IPS-15b (cell line): ENCODE measurements around the gene GAN.

Experiments
- H3K27me3 ChIP-seq: one replicate; pipeline ENCODE4 v1.6.1; 2013; ENCODE audit warnings: low read length; ENCODE audit not compliant: control insufficient read depth, insufficient read depth
- H3K36me3 ChIP-seq: one replicate; pipeline ENCODE4 v1.6.1; 2013; ENCODE audit warnings: low read length; ENCODE audit not compliant: control insufficient read depth, insufficient read depth
- H3K4me1 ChIP-seq: one replicate; pipeline ENCODE4 v1.6.1; 2013; ENCODE audit warnings: mild to moderate bottlenecking, low read length; ENCODE audit not compliant: control insufficient read depth, insufficient read depth
- H3K4me3 ChIP-seq: one replicate; pipeline ENCODE4 v1.5.1; 2013; ENCODE audit warnings: low read depth, low read length
- H3K9ac ChIP-seq: one replicate; pipeline ENCODE4 v1.6.1; 2013; ENCODE audit warnings: low read depth, mild to moderate bottlenecking, low read length
- H3K9me3 ChIP-seq: one replicate; pipeline ENCODE4 v1.6.1; 2013; ENCODE audit warnings: mild to moderate bottlenecking, low read length; ENCODE audit not compliant: control insufficient read depth, insufficient read depth

Gene GAN

GRCh38 chr16:81366316-81366932 lies 51.7 kb downstream of the GAN start:
- Histone ChIP-seq H3K27me3 (no peaks in the 10 kb centered on the region), H3K4me1 (no peaks in the 10 kb centered on the region), H3K36me3 (peaks cover 9% of the 10 kb centered on the region), H3K9me3 (no peaks in the 10 kb centered on the region), H3K4me3 (no peak overlapping the region), H3K9ac (no peak overlapping the region)

- H3K9me3 ChIP-seq = no peaks in the 10 kb centered on the region
- H3K36me3 ChIP-seq = peaks cover 9% of the 10 kb centered on the region
- H3K4me1 ChIP-seq = no peaks in the 10 kb centered on the region
- H3K4me3 ChIP-seq = no peak overlapping the region
- H3K27me3 ChIP-seq = no peaks in the 10 kb centered on the region
- H3K9ac ChIP-seq = no peak overlapping the region
Observed at GRCh38 chr16:81367821-81368220, 53.1 kb downstream of the GAN start.

GRCh38 chr16:81369888-81370504 lies 55.2 kb downstream of the GAN start:
- Histone ChIP-seq H3K27me3 (no peaks in the 10 kb centered on the region), H3K9me3 (no peaks in the 10 kb centered on the region), H3K4me3 (no peak overlapping the region), H3K9ac (no peak overlapping the region), H3K4me1 (no peaks in the 10 kb centered on the region), H3K36me3 (peaks cover 2% of the 10 kb centered on the region)

- Histone ChIP-seq H3K9ac (no peak overlapping the region), H3K36me3 (no peaks in the 10 kb centered on the region), H3K4me3 (no peak overlapping the region), H3K27me3 (no peaks in the 10 kb centered on the region), H3K9me3 (no peaks in the 10 kb centered on the region), H3K4me1 (no peaks in the 10 kb centered on the region)
Observed at GRCh38 chr16:81371106-81371505, 56.3 kb downstream of the GAN start.

GRCh38 chr16:81374550-81374949 lies 59.8 kb downstream of the GAN start:
- no peaks in the 10 kb centered on the region for H3K4me1 ChIP-seq
- no peak overlapping the region for H3K9ac ChIP-seq
- H3K27me3 ChIP-seq = no peaks in the 10 kb centered on the region
- no peak overlapping the region for H3K4me3 ChIP-seq
- H3K9me3 ChIP-seq = no peaks in the 10 kb centered on the region
- H3K36me3 ChIP-seq = peaks cover 4% of the 10 kb centered on the region

- Histone ChIP-seq H3K4me1 (no peaks in the 10 kb centered on the region), H3K27me3 (no peaks in the 10 kb centered on the region), H3K36me3 (peaks cover 4% of the 10 kb centered on the region), H3K9ac (no peak overlapping the region), H3K4me3 (no peak overlapping the region), H3K9me3 (no peaks in the 10 kb centered on the region)
Observed at GRCh38 chr16:81376880-81377279, 62.1 kb downstream of the GAN start.

GRCh38 chr16:81378049-81378448 lies 63.3 kb downstream of the GAN start:
- no peaks in the 10 kb centered on the region for H3K9me3 ChIP-seq
- no peaks in the 10 kb centered on the region for H3K4me1 ChIP-seq
- no peak overlapping the region for H3K9ac ChIP-seq
- H3K36me3 ChIP-seq = peaks cover 4% of the 10 kb centered on the region
- no peaks in the 10 kb centered on the region for H3K27me3 ChIP-seq
- H3K4me3 ChIP-seq = no peak overlapping the region

GRCh38 chr16:81380932-81381331 lies 66.2 kb downstream of the GAN start:
- Histone ChIP-seq H3K9me3 (no peaks in the 10 kb centered on the region), H3K4me1 (peaks cover 5% of the 10 kb centered on the region), H3K4me3 (no peak overlapping the region), H3K36me3 (peaks cover 4% of the 10 kb centered on the region), H3K9ac (no peak overlapping the region), H3K27me3 (no peaks in the 10 kb centered on the region)

- Histone ChIP-seq H3K27me3 (no peaks in the 10 kb centered on the region), H3K4me1 (peaks cover 5% of the 10 kb centered on the region), H3K36me3 (no peaks in the 10 kb centered on the region), H3K4me3 (no peak overlapping the region), H3K9me3 (no peaks in the 10 kb centered on the region), H3K9ac (no peak overlapping the region)
Observed at GRCh38 chr16:81384006-81384405, 69.2 kb downstream of the GAN start.

- H3K9ac ChIP-seq = no peak overlapping the region
- H3K27me3 ChIP-seq = no peaks in the 10 kb centered on the region
- peaks cover 5% of the 10 kb centered on the region for H3K4me1 ChIP-seq
- no peaks in the 10 kb centered on the region for H3K9me3 ChIP-seq
- H3K36me3 ChIP-seq = no peaks in the 10 kb centered on the region
- H3K4me3 ChIP-seq = no peak overlapping the region
Observed at GRCh38 chr16:81385031-81385756, 70.4 kb downstream of the GAN start.

- Histone ChIP-seq H3K9me3 (no peaks in the 10 kb centered on the region), H3K4me1 (peaks cover 5% of the 10 kb centered on the region), H3K9ac (no peak overlapping the region), H3K4me3 (no peak overlapping the region), H3K27me3 (no peaks in the 10 kb centered on the region), H3K36me3 (no peaks in the 10 kb centered on the region)
Observed at GRCh38 chr16:81388357-81388756, 73.6 kb downstream of the GAN start.

- no peaks in the 10 kb centered on the region for H3K9me3 ChIP-seq
- H3K9ac ChIP-seq = no peak overlapping the region
- H3K36me3 ChIP-seq = no peaks in the 10 kb centered on the region
- H3K27me3 ChIP-seq = no peaks in the 10 kb centered on the region
- H3K4me1 ChIP-seq = no peaks in the 10 kb centered on the region
- H3K4me3 ChIP-seq = no peak overlapping the region
Observed at GRCh38 chr16:81390840-81391239, 76.1 kb downstream of the GAN start.
